ENCODE data around the gene PERCC1. TPM values are rescaled to one million over a fixed set of nuclear protein-coding genes. Genes with fewer than 3 reads are reported as not detected.
A peak's percentile ranks its signal among the peaks of the same experiment; 100 is the strongest.

PERCC1 gene
- total RNA-seq, 2 experiments from 2014 or later = 0.30 TPM; not detected in 1

GRCh38 chr16:1428511-1428910, 2.4 kb upstream of the PERCC1 start:
- Mint-ChIP-seq H3K4me3 (no peak overlapping the region), H3K4me1 (ENCODE audit: low read depth) (no peaks in the 10 kb centered on the region), H3K9me3 (no peaks in the 10 kb centered on the region), H3K36me3 (ENCODE audit: low read depth) (no peaks in the 10 kb centered on the region), H3K27ac (no peak overlapping the region), H3K27me3 (no peaks in the 10 kb centered on the region)
- intact Hi-C loops (cut with DNase I, micrococcal nuclease) = loop anchor here in 1 of 2 experiments (10.0 kb wide), 1 partner anchor 46 kb away; the partner anchor contains the start of gene CLCN7
- Histone ChIP-seq H3K9me3 (ENCODE audit: control insufficient read depth in 1 of 2, insufficient read depth in 1 of 2, low read length in 2 of 2) (no peaks in the 10 kb centered on the region), H3K27ac (ENCODE audit: low read depth in 1 of 2, low read length in 2 of 2) (no peak overlapping the region), H3K4me1 (ENCODE audit: insufficient read depth, low read length) (peaks cover 14% of the 10 kb centered on the region), H3K36me3 (ENCODE audit: insufficient read depth, low read length) (no peaks in the 10 kb centered on the region), H3K27me3 (ENCODE audit: control insufficient read depth in 1 of 2, insufficient read depth in 2 of 2, low read length in 2 of 2) (peaks cover 0 to 4% of the 10 kb centered on the region in 2 experiments), H3K4me3 (ENCODE audit: low read length) (no peak overlapping the region)
- TF ChIP-seq CTCF (IDR thresholded peaks at IDR 0.05) = peak; percentile 25
- DNase-seq (peak in 11 of 14 experiments; percentile 15 to 65 (median 33)), ATAC-seq (ENCODE audit: poor library complexity) (peak; percentile 71)
- ChIA-PET CTCF (no interaction called here), POLR2A (no interaction called here)

GRCh38 chr16:1429012-1429411, 1.9 kb upstream of the PERCC1 start:
- no peak overlapping the region for H3K27ac Mint-ChIP-seq
- ATAC-seq (ENCODE audit: poor library complexity) (no peak), DNase-seq (no peak)
- CTCF ChIA-PET = no interaction called here
- Histone ChIP-seq H3K27ac (ENCODE audit: low read depth in 1 of 2, low read length in 2 of 2) (no peak overlapping the region), H3K36me3 (ENCODE audit: insufficient read depth, low read length) (no peaks in the 10 kb centered on the region), H3K4me1 (ENCODE audit: insufficient read depth, low read length) (peaks cover 14% of the 10 kb centered on the region), H3K27me3 (ENCODE audit: control insufficient read depth in 1 of 2, insufficient read depth in 2 of 2, low read length in 2 of 2) (peaks cover 0 to 5% of the 10 kb centered on the region in 2 experiments), H3K4me3 (ENCODE audit: low read length) (no peak overlapping the region), H3K9me3 (ENCODE audit: control insufficient read depth in 1 of 2, insufficient read depth in 1 of 2, low read length in 2 of 2) (no peaks in the 10 kb centered on the region)
- no peaks in the 10 kb centered on the region for H3K9me3 Mint-ChIP-seq
- H3K36me3 Mint-ChIP-seq (ENCODE audit: low read depth) = no peaks in the 10 kb centered on the region
- TF ChIP-seq CTCF (IDR thresholded peaks at IDR 0.05) = no peak
- POLR2A ChIA-PET = no interaction called here
- intact Hi-C loops (cut with DNase I, micrococcal nuclease) = loop anchor here in 1 of 2 experiments (10.0 kb wide), 1 partner anchor 46 kb away; the partner anchor contains the start of gene CLCN7
- H3K27me3 Mint-ChIP-seq = no peaks in the 10 kb centered on the region
- H3K4me1 Mint-ChIP-seq (ENCODE audit: low read depth) = no peaks in the 10 kb centered on the region
- H3K4me3 Mint-ChIP-seq = no peak overlapping the region

GRCh38 chr16:1429631-1430030, 1.2 kb upstream of the PERCC1 start:
- H3K36me3 ChIP-seq (ENCODE audit: insufficient read depth, low read length) = no peaks in the 10 kb centered on the region
- H3K4me3 Mint-ChIP-seq = no peak overlapping the region
- H3K9me3 Mint-ChIP-seq = no peaks in the 10 kb centered on the region
- ATAC-seq (ENCODE audit: poor library complexity) (no peak), DNase-seq (no peak)
- no peaks in the 10 kb centered on the region for H3K9me3 ChIP-seq (ENCODE audit: control insufficient read depth in 1 of 2, insufficient read depth in 1 of 2, low read length in 2 of 2)
- no peaks in the 10 kb centered on the region for H3K36me3 Mint-ChIP-seq (ENCODE audit: low read depth)
- ChIA-PET POLR2A (no interaction called here), CTCF (no interaction called here)
- no peaks in the 10 kb centered on the region for H3K27me3 Mint-ChIP-seq
- H3K27ac ChIP-seq (ENCODE audit: low read depth in 1 of 2, low read length in 2 of 2) = no peak overlapping the region
- H3K4me3 ChIP-seq (ENCODE audit: low read length) = no peak overlapping the region
- H3K4me1 Mint-ChIP-seq (ENCODE audit: low read depth) = no peaks in the 10 kb centered on the region
- H3K4me1 ChIP-seq (ENCODE audit: insufficient read depth, low read length) = peaks cover 14% of the 10 kb centered on the region
- peaks cover 0 to 5% of the 10 kb centered on the region in 2 experiments for H3K27me3 ChIP-seq (ENCODE audit: control insufficient read depth in 1 of 2, insufficient read depth in 2 of 2, low read length in 2 of 2)
- no peak overlapping the region for H3K27ac Mint-ChIP-seq
- intact Hi-C loops (cut with DNase I, micrococcal nuclease) = loop anchor here in 1 of 2 experiments (10.0 kb wide), 1 partner anchor 45 kb away; the partner anchor contains the start of gene CLCN7
- no peak for TF ChIP-seq CTCF (IDR thresholded peaks at IDR 0.05)
